NCI-H1105 (cell line): ENCODE measurements around the gene DIAPH3.

Experiments
- DNase-seq: peaks from one replicate; lab custom pipeline; 2025; lab: John Stamatoyannopoulos, UW

Gene DIAPH3

GRCh38 chr13:59672445-59672844 lies 491.3 kb downstream of the DIAPH3 start:
- DNase-seq: no peak

DNA sequence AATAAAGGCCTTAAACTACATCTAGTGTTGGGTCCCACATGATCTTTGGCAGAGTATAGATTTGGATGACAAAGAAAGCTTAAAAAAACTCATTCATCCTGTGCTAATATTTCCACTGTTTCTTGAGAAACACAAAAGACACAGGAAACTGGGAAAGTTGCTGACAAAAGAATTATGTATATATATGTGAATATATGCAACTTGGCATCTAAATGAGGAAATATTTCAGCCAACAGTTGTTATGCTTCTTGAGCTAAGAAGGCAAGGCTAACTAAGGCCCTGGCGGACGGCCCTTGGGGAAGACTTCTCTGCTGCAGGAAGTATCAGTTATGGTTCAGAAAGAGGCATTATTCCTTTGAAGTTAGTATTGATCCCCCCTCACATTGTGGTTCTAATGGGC lies 491.8 kb downstream of the DIAPH3 start:
- no peak for DNase-seq

DNA sequence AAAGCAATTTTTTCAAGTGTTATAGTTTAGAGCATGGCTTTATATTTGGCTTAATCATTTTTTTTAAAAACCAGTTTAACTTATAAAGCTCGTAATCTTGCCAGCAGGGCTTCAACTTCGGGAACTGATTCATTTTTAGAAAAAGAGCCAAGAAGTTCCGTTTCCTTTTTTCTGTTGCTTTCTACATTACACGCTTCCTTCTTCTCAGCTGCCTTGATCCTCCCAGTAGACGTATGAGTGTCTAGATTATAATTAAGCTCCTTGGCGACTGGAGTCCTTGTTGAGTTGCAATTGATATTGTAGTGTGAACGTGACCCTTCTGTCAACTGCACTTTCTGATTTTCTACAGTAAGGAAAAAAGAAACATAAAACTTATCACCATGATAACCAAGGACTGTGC lies 497.2 kb downstream of the DIAPH3 start:
- no peak for DNase-seq

DNA sequence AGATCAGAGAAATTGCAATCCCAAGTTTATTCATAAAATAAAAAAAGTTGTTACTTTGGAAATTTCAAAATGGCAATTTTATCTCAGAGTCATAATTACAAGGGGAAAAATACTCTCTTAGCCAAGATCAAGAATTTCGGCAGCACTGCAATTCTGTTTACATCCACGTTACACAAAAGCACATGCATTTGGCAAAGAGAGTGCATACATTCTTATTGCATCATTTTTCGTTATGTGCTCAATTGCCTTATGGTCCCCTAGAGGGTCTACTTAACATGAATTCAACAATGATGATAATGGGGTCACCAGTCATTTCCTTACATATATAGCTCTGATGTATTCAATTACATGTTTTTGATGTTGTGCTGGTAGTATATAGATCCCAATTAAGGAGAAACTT lies 498.0 kb downstream of the DIAPH3 start:
- DNase-seq: no peak

GRCh38 chr13:59665184-59665583 lies 498.5 kb downstream of the DIAPH3 start:
- no peak for DNase-seq

- DNase-seq: no peak
These were observed 499.1 kb downstream of the DIAPH3 start for GRCh38 chr13:59664586-59664985.

- no peak for DNase-seq
These were observed 500.0 kb downstream of the DIAPH3 start for GRCh38 chr13:59663707-59664106.

GRCh38 chr13:59660582-59660981 lies 503.1 kb downstream of the DIAPH3 start:
- no peak for DNase-seq

GRCh38 chr13:59659981-59660380 lies 503.7 kb downstream of the DIAPH3 start:
- no peak for DNase-seq

DNA sequence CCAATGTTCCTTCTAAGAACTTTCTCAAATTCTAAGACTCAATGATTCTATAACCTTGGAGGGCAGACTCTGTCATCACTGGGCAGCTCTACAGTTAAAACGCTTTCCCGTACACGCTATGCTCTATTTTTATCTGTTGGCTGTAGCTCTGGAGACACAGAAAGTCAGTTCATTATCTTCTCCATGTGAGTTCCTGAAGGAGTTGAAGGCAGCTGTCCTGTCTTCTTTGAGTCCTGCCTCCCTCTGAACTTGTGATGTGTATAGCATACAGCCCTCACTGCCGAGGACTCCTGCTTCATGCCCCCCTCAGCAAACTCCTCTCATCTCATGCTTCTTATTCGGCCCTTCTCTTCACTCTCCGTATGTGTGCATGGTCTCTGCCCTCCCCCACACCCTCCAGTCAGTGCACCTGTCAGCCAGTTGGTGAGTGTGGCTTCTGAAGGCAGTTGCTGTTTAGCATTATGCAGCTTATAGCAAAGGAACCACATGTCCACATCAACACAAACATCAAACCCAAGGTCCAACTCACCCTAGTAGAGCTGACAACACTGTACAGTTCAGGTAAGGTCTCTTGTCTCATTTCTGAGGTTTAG lies 504.9 kb downstream of the DIAPH3 start:
- no peak for DNase-seq

- no peak for DNase-seq
These were observed 505.5 kb downstream of the DIAPH3 start for GRCh38 chr13:59658027-59658737.

- no peak for DNase-seq
These were observed 509.8 kb downstream of the DIAPH3 start for GRCh38 chr13:59653916-59654315.

DNA sequence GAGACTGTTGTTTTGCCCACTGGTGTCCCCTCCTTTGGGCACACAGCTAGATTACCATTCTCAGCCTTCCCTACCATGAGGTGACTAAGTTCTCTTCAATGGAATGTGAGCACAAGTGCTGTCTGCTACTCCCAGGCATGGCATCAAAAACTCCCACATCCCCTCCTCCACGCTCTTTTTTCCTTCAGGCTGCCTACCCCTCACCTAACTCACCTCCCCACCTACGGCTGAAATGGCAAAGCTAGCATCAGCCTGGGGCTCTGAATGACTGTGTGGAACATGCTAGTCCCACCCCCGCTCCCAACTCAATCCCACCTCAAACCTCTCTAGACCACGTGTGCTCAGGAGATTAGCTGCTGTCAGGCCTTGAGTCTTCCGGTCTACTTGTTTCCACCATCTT lies 512.2 kb downstream of the DIAPH3 start:
- DNase-seq: no peak

DNA sequence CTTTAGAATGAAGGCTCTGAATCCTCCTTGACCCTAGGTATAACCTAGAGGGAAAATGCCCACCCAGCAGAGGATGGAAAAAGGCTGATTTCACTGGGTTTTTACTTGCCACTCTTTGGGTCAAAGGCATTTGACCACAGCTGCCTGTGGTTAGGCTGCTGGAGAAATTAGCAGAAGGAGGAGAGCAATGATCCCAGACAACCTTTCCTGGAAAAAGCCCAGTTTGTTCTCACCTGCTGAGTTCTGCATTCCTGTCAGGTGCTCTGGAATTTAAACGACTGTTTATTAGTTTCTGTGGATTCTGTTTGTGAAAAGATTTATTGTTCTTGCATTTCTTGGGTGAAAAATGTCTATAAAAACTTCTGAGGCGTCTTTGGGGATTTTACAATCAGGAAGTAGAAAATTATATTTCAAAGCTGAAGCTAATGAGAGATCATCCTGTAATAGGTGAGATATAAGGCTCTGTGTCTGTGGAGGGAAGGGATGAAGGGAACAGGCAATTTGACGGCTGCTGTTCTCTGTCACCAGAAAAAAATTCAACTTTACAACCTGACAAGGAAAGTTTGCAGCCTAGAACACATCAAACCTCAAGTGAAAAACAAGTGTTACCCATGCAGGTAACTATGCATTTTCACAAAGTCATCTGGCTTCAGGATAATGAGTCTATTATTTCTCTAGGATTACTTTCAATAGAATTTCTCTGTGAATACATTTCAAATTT lies 519.7 kb downstream of the DIAPH3 start:
- no peak for DNase-seq

GRCh38 chr13:59643364-59643841 lies 520.3 kb downstream of the DIAPH3 start:
- DNase-seq: no peak

DNA sequence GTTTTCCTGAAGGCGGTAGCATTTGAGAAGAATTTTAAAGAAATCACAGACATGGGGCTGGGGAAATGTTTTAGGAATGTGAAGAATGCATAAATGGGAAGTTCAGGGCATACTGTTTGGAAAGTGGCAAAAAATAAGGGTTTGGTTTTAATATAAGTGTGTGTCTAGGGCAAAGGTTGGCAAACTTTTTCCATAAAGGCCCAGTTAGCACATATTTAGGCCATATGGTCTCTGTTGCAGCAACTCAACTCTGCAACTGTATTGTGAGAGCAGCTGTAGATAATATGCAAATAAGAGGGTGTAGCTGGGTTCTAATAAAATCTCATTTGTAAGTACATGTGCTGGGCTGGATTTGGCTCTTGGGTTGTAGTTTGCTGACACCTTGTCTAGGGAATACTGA lies 521.9 kb downstream of the DIAPH3 start:
- no peak for DNase-seq

DNA sequence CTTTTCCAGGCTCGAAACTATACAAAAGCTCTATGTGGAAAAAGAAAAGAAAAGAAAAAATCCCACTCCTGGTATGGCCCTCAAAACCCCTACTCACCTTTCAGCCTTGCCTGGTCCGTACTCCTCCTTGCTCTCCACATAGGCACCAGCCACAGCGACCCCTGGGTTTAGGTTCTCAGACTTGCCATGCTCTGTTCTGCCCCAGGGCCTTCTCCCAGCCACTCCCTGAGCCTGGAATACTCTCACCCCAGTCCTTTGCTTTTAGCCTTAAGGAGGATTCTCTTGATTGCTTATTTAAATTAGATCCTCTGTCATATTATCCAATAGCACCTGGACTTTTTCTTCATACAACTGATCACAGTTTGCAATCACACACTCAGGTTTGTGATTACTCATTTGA lies 522.5 kb downstream of the DIAPH3 start:
- DNase-seq: no peak

- no peak for DNase-seq
These were observed 525.3 kb downstream of the DIAPH3 start for GRCh38 chr13:59638404-59638803.

DNA sequence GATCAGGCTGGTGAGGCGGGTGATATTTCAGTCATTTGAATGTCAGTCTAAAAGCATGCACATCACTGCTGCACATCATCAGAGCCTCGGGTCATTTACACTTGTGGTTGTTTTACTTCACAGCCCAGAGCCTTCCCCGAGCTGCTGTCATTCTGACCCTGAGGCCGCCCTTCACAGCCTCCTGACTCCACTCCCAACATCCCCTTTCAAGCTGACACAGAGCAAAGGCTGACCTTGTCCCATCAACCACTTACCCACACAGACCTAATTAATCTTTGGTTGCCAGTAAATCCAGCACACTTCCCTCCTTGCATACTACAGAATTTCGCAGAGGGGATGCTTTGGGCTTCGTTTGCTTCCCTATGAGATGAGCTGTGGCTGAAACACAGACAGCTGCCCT lies 528.1 kb downstream of the DIAPH3 start:
- no peak for DNase-seq

- DNase-seq: no peak
These were observed 530.4 kb downstream of the DIAPH3 start for GRCh38 chr13:59633290-59633689.

DNA sequence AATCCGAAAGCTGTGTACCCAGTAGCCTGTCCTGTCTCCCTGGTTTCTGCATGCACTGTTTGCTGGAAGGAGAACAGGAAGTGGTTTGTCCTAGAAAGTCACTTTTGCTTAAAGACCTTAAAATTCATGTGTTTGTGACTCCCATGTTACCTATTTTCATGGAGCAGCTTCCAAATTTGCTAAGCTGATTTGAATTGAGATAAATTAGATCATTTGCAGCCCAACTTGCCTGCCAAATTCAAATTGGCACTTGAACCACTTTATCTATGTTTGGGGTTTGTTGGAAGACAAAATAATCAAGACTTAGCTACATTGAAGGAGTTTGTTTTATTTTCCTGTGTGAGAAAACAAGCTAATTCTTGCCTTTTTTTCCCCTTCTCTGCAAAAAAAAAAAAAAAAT lies 532.5 kb downstream of the DIAPH3 start:
- no peak for DNase-seq

- DNase-seq: no peak
These were observed 538.6 kb downstream of the DIAPH3 start for GRCh38 chr13:59625111-59625510.

DNA sequence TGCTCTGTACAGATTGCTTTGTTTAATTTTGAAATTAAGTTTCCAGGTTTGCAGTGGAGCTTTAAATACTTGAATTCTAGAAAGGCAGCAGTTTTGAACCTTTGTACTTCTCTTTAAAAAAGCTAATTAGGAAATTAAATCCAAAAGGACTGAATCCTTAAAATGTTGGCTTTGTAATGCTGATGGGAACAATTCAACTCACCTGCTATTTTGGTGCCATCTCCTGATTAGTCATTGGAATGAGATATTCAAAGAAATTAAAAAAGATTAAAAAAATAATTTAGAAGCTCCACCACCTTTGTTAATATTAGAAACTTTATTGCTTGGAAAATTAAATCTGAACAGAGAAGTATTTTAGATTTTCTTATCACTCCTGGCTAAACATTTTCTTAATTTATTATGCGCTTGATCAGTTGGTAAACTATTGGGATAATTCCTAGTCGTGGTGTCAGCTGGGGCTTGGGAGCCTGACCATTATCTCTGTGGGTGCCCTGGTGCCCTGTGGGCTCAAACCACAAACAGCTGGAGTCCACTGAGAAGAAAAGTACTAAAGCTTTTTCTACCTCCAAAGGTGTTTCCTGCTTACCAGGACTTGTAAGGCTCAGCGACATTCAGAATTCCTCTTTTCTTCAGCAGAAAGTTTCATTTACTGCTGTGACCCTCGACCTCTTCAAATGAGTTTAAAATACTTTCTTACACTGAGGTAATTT lies 540.4 kb downstream of the DIAPH3 start:
- no peak for DNase-seq
